HEK293 (cell line): ENCODE data around the gene CD302.

Experiments
- CTCF ChIA-PET: fragments of 350-600 bp; formaldehyde crosslinking; extraction: SDS; loops from one replicate; lab custom pipeline; 2021; ENCODE audit warnings: antibody characterized with exemption; lab: Yijun Ruan, JAX
- POLR2A ChIA-PET: fragments of 300-600 bp; formaldehyde crosslinking; extraction: SDS; loops from one replicate; lab custom pipeline; 2020; ENCODE audit warnings: antibody characterized with exemption, inconsistent platforms; lab: Yijun Ruan, JAX
- H3K27ac ChIP-seq: fragments of 200-500 bp; sonication (Bioruptor generic); 2 replicates; pipeline ENCODE4 v1.5.1; 2014; ENCODE audit warnings: low read depth, low read length, control low read depth, inconsistent platforms; ENCODE audit errors: extremely low read depth
- H3K36me3 ChIP-seq, 2 experiments: fragments of 200-500 bp in 1 of 2; sonication (Bioruptor generic) in 1 of 2; 1 replicate in 1 of 2; 2 replicates in 1 of 2; pipeline ENCODE4 v1.5.1; 2014 to 2017; ENCODE audit warnings: inconsistent platforms in 2 of 2, low read length in 2 of 2; ENCODE audit not compliant: control insufficient read depth in 2 of 2, insufficient read depth in 1 of 2
- H3K4me1 ChIP-seq: fragments of 200-500 bp; sonication (Bioruptor generic); 2 replicates; pipeline ENCODE4 v1.5.1; 2014; ENCODE audit warnings: mild to moderate bottlenecking, low read length, inconsistent platforms; ENCODE audit not compliant: control insufficient read depth, insufficient read depth
- H3K4me3 ChIP-seq: 2 replicates; pipeline ENCODE4 v1.5.1; 2011; ENCODE audit warnings: low read depth, mild to moderate bottlenecking, control low read depth, low read length, moderate library complexity
- H3K9me3 ChIP-seq: fragments of 200-500 bp; sonication (Bioruptor generic); 2 replicates; pipeline ENCODE4 v1.5.1; 2014; ENCODE audit warnings: low read depth, low read length, inconsistent platforms; ENCODE audit not compliant: control insufficient read depth, insufficient read depth
- AEBP2 ChIP-seq: fragments of 450-650 bp; formaldehyde crosslinking; IDR thresholded peaks from 2 replicates; pipeline ENCODE4 v1.5.1; 2016; ENCODE audit warnings: missing biosample characterization, missing genetic modification characterization, borderline replicate concordance
- MZF1 ChIP-seq: fragments of 450-650 bp; formaldehyde crosslinking; IDR thresholded peaks from 2 replicates; pipeline ENCODE4 v1.5.1; 2017; ENCODE audit warnings: missing biosample characterization, missing genetic modification characterization, borderline replicate concordance
- SETDB1 ChIP-seq: IDR thresholded peaks from one replicate; pipeline ENCODE4 v1.6.1; 2017; ENCODE audit warnings: mild to moderate bottlenecking, low read length, moderate library complexity, mixed read lengths; ENCODE audit not compliant: insufficient read length
- TCF7L2 ChIP-seq: IDR thresholded peaks from 2 replicates; pipeline ENCODE4 v1.6.1; 2011; ENCODE audit warnings: low read depth, mild to moderate bottlenecking, inconsistent platforms, low read length, moderate library complexity, borderline replicate concordance
- ZBTB26 ChIP-seq: fragments of 450-650 bp; formaldehyde crosslinking; optimal IDR thresholded peaks from 2 replicates; pipeline ENCODE3; 2016; ENCODE audit warnings: missing biosample characterization, mild to moderate bottlenecking, missing genetic modification characterization
- ZFP37 ChIP-seq: fragments of 450-650 bp; formaldehyde crosslinking; IDR thresholded peaks from 2 replicates; pipeline ENCODE4 v1.5.1; 2016; ENCODE audit warnings: missing biosample characterization, missing genetic modification characterization
- ZNF10 ChIP-seq: fragments of 450-650 bp; formaldehyde crosslinking; IDR thresholded peaks from 2 replicates; pipeline ENCODE4 v1.5.1; 2017; ENCODE audit warnings: missing biosample characterization, missing genetic modification characterization
- ZNF133 ChIP-seq: fragments of 450-650 bp; formaldehyde crosslinking; IDR thresholded peaks from 2 replicates; pipeline ENCODE4 v1.5.1; 2016; ENCODE audit warnings: missing biosample characterization, missing genetic modification characterization
- ZNF223 ChIP-seq: fragments of 450-650 bp; formaldehyde crosslinking; IDR thresholded peaks from 2 replicates; pipeline ENCODE4 v1.5.1; 2016; ENCODE audit warnings: missing biosample characterization, missing genetic modification characterization
- ZNF23 ChIP-seq: fragments of 450-650 bp; formaldehyde crosslinking; IDR thresholded peaks from 2 replicates; pipeline ENCODE4 v1.5.1; 2016; ENCODE audit warnings: missing biosample characterization, missing genetic modification characterization, borderline replicate concordance
- ZNF26 ChIP-seq: fragments of 450-650 bp; formaldehyde crosslinking; IDR thresholded peaks from 2 replicates; pipeline ENCODE4 v1.5.1; 2016; ENCODE audit warnings: missing biosample characterization, missing genetic modification characterization
- ZNF280C ChIP-seq: fragments of 450-650 bp; formaldehyde crosslinking; IDR thresholded peaks from 2 replicates; pipeline ENCODE4 v1.5.1; 2016; ENCODE audit warnings: missing biosample characterization, missing genetic modification characterization
- ZNF292 ChIP-seq: fragments of 450-650 bp; formaldehyde crosslinking; IDR thresholded peaks from 2 replicates; pipeline ENCODE4 v1.5.1; 2016; ENCODE audit warnings: low read depth, missing biosample characterization, missing genetic modification characterization, borderline replicate concordance
- ZNF335 ChIP-seq: fragments of 450-650 bp; formaldehyde crosslinking; conservative IDR thresholded peaks from 2 replicates; pipeline ENCODE4 v1.5.1; 2016; ENCODE audit warnings: missing biosample characterization, missing genetic modification characterization
- ZNF391 ChIP-seq: fragments of 450-650 bp; formaldehyde crosslinking; IDR thresholded peaks from 2 replicates; pipeline ENCODE4 v1.5.1; 2016; ENCODE audit warnings: low read depth, missing biosample characterization, missing genetic modification characterization, borderline replicate concordance
- ZNF473 ChIP-seq: fragments of 450-650 bp; formaldehyde crosslinking; IDR thresholded peaks from 2 replicates; pipeline ENCODE4 v1.5.1; 2017; ENCODE audit warnings: missing biosample characterization, missing genetic modification characterization
- ZNF639 ChIP-seq: fragments of 450-650 bp; formaldehyde crosslinking; IDR thresholded peaks from 2 replicates; pipeline ENCODE4 v1.5.1; 2016; ENCODE audit warnings: missing biosample characterization, missing genetic modification characterization
- ZNF777 ChIP-seq: fragments of 450-650 bp; formaldehyde crosslinking; IDR thresholded peaks from 2 replicates; pipeline ENCODE4 v1.5.1; 2017; ENCODE audit warnings: missing biosample characterization, missing genetic modification characterization, borderline replicate concordance
- ZSCAN23 ChIP-seq: fragments of 450-650 bp; formaldehyde crosslinking; IDR thresholded peaks from 2 replicates; pipeline ENCODE4 v1.5.1; 2016; ENCODE audit warnings: missing biosample characterization, missing genetic modification characterization
- ZSCAN5A ChIP-seq: fragments of 450-650 bp; formaldehyde crosslinking; IDR thresholded peaks from 2 replicates; pipeline ENCODE4 v1.5.1; 2016; ENCODE audit warnings: missing biosample characterization, missing genetic modification characterization

Gene CD302

GRCh38 chr2:159760326-159760725 lies 37.7 kb downstream of the CD302 start:
- peaks cover 49 to 92% of the 10 kb centered on the region in 2 experiments for H3K36me3 ChIP-seq
- H3K27ac ChIP-seq, result no peak overlapping the region
- ChIA-PET POLR2A (no interaction called here), CTCF (interaction anchor here (0.7 kb wide), 1 partner anchor 113 kb away, joined by 3 read pairs; no protein-coding TSS in a partner anchor)
- TF ChIP-seq ZNF223 (tag by site-specific recombination), result no peak
- no peak for TF ChIP-seq ZSCAN5A (tag by site-specific recombination)
- no peak for TF ChIP-seq ZNF639
- no peak for TF ChIP-seq TCF7L2
- TF ChIP-seq SETDB1, result no peak
- no peak for TF ChIP-seq ZFP37
- no peak for TF ChIP-seq ZNF26
- TF ChIP-seq ZSCAN23 (tag by site-specific recombination), result no peak
- TF ChIP-seq ZBTB26 (tag by site-specific recombination), result no peak
- no peak for TF ChIP-seq ZNF10
- no peak for TF ChIP-seq AEBP2 (tag by site-specific recombination)
- no peak for TF ChIP-seq ZNF473 (tag by site-specific recombination)
- TF ChIP-seq ZNF280C, result no peak
- TF ChIP-seq ZNF777 (tag by site-specific recombination), result no peak
- no peak for TF ChIP-seq ZNF391 (tag by site-specific recombination)
- TF ChIP-seq ZNF133 (tag by site-specific recombination), result no peak
- TF ChIP-seq ZNF292, result no peak
- no peak for TF ChIP-seq ZNF335
- no peak for TF ChIP-seq MZF1 (tag by site-specific recombination)
- TF ChIP-seq ZNF23 (tag by site-specific recombination), result no peak
- H3K9me3 ChIP-seq, result no peaks in the 10 kb centered on the region
- H3K4me3 ChIP-seq, result no peak overlapping the region
- no peaks in the 10 kb centered on the region for H3K4me1 ChIP-seq
